HepG2 (cell line): ENCODE measurements around the gene IL17C. TPM values are rescaled to one million over a fixed set of nuclear protein-coding genes. Genes with fewer than 3 reads are reported as not detected.

Experiments
- ATF1 ChIP-seq: IDR thresholded peaks from 2 replicates; pipeline ENCODE4 v1.6.1; 2016; ENCODE audit warnings: mild to moderate bottlenecking, control low read depth
- CC2D1A ChIP-seq: sonication (generic); formaldehyde crosslinking; IDR thresholded peaks from 2 replicates; pipeline ENCODE4 v1.8.1; 2023; ENCODE audit warnings: mild to moderate bottlenecking, missing genetic modification reagents
- GFI1 ChIP-seq: sonication (generic); formaldehyde crosslinking; IDR thresholded peaks from 2 replicates; pipeline ENCODE4 v1.5.0; 2020; ENCODE audit warnings: missing genetic modification reagents, mild to moderate bottlenecking, borderline replicate concordance
- IKZF1 ChIP-seq: fragments of 450-650 bp; IDR thresholded peaks from 2 replicates; pipeline ENCODE4 v1.7.1; 2016
- JUNB ChIP-seq: sonication (generic); formaldehyde crosslinking; IDR thresholded peaks from 2 replicates; pipeline ENCODE4 v1.8.0; 2022; ENCODE audit warnings: missing genetic modification reagents, mild to moderate bottlenecking, borderline replicate concordance
- RXRB ChIP-seq: IDR thresholded peaks from 2 replicates; pipeline ENCODE4 v1.6.1; 2016; ENCODE audit warnings: borderline replicate concordance, missing genetic modification reagents, missing compliant biosample characterization
- SUZ12 ChIP-seq: fragments of 150-350 bp; IDR thresholded peaks from 2 replicates; pipeline ENCODE4 v1.6.1; 2014; ENCODE audit warnings: low read depth, low read length
- SYNCRIP ChIP-seq: fragments of 200-400 bp; formaldehyde crosslinking; IDR thresholded peaks from 2 replicates; pipeline ENCODE4 v1.6.1; 2018; ENCODE audit warnings: mild to moderate bottlenecking, low read depth, low read length; ENCODE audit not compliant: insufficient read depth
- TAF1 ChIP-seq: sonication (generic); formaldehyde crosslinking; IDR thresholded peaks from 2 replicates; pipeline ENCODE4 v1.4.0; 2020; ENCODE audit warnings: missing genetic modification reagents
- TFAP4 ChIP-seq: sonication (generic); IDR thresholded peaks from 2 replicates; pipeline ENCODE4 v1.6.1; 2016; ENCODE audit warnings: low read depth, borderline replicate concordance
- U2AF2 ChIP-seq: fragments of 200-400 bp; formaldehyde crosslinking; IDR thresholded peaks from 2 replicates; pipeline ENCODE4 v1.6.1; 2017; ENCODE audit warnings: low read depth, mild to moderate bottlenecking, low read length
- ZNF501 ChIP-seq: sonication (generic); formaldehyde crosslinking; IDR thresholded peaks from 2 replicates; pipeline ENCODE4 v1.5.1; 2020; ENCODE audit warnings: mild to moderate bottlenecking, moderate library complexity, missing genetic modification reagents
- ZNF720 ChIP-seq: sonication (generic); formaldehyde crosslinking; IDR thresholded peaks from 2 replicates; pipeline ENCODE4 v1.4.0; 2020; ENCODE audit warnings: missing genetic modification reagents
- ZNF781 ChIP-seq: sonication (generic); formaldehyde crosslinking; IDR thresholded peaks from 2 replicates; pipeline ENCODE4 v1.5.1; 2020; ENCODE audit warnings: borderline replicate concordance, mild to moderate bottlenecking, missing genetic modification reagents; ENCODE audit errors: not compliant biosample characterization
- ZSCAN12 ChIP-seq: sonication (generic); formaldehyde crosslinking; IDR thresholded peaks from 2 replicates; pipeline ENCODE4 v1.9.0; 2021; ENCODE audit warnings: mild to moderate bottlenecking, missing genetic modification reagents
- polyA plus RNA-seq, 8 experiments: library from polyadenylated mRNA; depleted of rRNA in 3 of 8; stranded (reverse) in 7 of 8; unstranded in 1 of 8; fragments of >200 nt; fragmentation: Illumina TruSeq in 4 of 8; extraction: Trizol in 4 of 8; gene quantifications; 2 replicates each; pipeline versions ENCODE4 v1.2.1 to v1.2.3, GENCODE V29; 2011 to 2016; ENCODE audit warnings: low read depth in 4 of 8, missing spikeins in 1 of 8, mixed read lengths in 1 of 8; ENCODE audit not compliant: insufficient read depth in 1 of 8
- total RNA-seq, 5 experiments: library from RNA; depleted of rRNA; stranded (reverse); fragments of >200 nt; fragmentation: Illumina TruSeq; extraction: Trizol; gene quantifications; 2 replicates each; pipeline ENCODE4 v1.2.3, GENCODE V29; 2016; ENCODE audit warnings: low read depth in 1 of 5
- TF ChIP-seq, protein P1 (sequence below): sonication (generic); formaldehyde crosslinking; IDR thresholded peaks from 2 replicates; pipeline ENCODE4 v1.9.0; 2021; ENCODE audit warnings: missing genetic modification reagents, borderline replicate concordance
- TF ChIP-seq, protein P2 (sequence below): sonication (generic); formaldehyde crosslinking; IDR thresholded peaks from 2 replicates; pipeline ENCODE4 v1.5.1; 2020; ENCODE audit warnings: mild to moderate bottlenecking, missing genetic modification reagents, moderate library complexity
- TF ChIP-seq, protein P3 (sequence below): sonication (generic); formaldehyde crosslinking; IDR thresholded peaks from 2 replicates; pipeline ENCODE4 v1.4.0; 2020; ENCODE audit warnings: mild to moderate bottlenecking, missing genetic modification reagents

Gene IL17C
- total and polyA plus RNA-seq, 2 of the 13 experiments (the other 11 are each of a cell fraction or from before 2014, with no cell fraction given), result not detected

DNA sequence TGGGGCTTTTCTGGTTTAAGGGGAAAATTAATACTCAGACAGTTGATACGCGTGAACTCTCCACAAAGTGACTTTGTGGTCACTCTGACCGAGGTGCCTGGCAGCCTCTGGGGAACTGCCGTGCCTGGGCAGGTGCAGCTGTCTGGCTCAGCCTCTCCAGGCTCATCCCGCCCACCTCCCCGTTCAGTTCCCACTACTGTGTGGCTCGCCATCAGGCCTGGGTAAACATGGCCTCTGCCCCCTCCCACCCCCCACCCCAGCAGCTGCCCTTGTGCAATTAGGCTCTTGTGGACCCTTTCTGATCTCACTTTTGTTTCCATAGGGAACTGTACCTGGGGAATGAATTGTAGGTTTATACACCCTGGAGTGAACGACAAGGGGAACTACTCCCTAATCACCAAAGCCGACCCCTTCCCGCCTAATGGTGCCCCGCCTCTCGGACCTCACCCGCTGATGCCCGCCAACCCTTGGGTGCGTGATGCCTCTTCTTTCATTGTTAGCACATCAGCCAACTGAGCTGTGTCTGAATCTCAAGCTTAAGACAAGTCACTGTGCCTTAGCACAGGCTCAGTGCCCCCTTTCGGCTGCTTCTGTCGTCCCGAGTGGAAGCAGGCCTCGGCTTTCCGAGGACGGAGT is 40.4 kb upstream of the IL17C start (continued):
- TF ChIP-seq, protein P1, sequence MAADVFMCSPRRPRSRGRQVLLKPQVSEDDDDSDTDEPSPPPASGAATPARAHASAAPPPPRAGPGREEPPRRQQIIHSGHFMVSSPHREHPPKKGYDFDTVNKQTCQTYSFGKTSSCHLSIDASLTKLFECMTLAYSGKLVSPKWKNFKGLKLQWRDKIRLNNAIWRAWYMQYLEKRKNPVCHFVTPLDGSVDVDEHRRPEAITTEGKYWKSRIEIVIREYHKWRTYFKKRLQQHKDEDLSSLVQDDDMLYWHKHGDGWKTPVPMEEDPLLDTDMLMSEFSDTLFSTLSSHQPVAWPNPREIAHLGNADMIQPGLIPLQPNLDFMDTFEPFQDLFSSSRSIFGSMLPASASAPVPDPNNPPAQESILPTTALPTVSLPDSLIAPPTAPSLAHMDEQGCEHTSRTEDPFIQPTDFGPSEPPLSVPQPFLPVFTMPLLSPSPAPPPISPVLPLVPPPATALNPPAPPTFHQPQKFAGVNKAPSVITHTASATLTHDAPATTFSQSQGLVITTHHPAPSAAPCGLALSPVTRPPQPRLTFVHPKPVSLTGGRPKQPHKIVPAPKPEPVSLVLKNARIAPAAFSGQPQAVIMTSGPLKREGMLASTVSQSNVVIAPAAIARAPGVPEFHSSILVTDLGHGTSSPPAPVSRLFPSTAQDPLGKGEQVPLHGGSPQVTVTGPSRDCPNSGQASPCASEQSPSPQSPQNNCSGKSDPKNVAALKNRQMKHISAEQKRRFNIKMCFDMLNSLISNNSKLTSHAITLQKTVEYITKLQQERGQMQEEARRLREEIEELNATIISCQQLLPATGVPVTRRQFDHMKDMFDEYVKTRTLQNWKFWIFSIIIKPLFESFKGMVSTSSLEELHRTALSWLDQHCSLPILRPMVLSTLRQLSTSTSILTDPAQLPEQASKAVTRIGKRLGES (CRISPR knock-in tag), result no peak
- TF ChIP-seq SYNCRIP (no peak), CC2D1A (CRISPR knock-in tag) (no peak), IKZF1 (no peak), U2AF2 (no peak), ZNF781 (CRISPR knock-in tag) (no peak), TAF1 (CRISPR knock-in tag) (no peak), ATF1 (CRISPR knock-in tag) (no peak), ZSCAN12 (CRISPR knock-in tag) (no peak), RXRB (CRISPR knock-in tag) (no peak), ZNF720 (no peak), ZNF501 (CRISPR knock-in tag) (no peak), SUZ12 (no peak), JUNB (no peak), TFAP4 (peak; percentile 89), GFI1 (CRISPR knock-in tag) (no peak)
- TF ChIP-seq, protein P2, sequence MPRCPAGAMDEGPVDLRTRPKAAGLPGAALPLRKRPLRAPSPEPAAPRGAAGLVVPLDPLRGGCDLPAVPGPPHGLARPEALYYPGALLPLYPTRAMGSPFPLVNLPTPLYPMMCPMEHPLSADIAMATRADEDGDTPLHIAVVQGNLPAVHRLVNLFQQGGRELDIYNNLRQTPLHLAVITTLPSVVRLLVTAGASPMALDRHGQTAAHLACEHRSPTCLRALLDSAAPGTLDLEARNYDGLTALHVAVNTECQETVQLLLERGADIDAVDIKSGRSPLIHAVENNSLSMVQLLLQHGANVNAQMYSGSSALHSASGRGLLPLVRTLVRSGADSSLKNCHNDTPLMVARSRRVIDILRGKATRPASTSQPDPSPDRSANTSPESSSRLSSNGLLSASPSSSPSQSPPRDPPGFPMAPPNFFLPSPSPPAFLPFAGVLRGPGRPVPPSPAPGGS, result no peak
- TF ChIP-seq, protein P3, sequence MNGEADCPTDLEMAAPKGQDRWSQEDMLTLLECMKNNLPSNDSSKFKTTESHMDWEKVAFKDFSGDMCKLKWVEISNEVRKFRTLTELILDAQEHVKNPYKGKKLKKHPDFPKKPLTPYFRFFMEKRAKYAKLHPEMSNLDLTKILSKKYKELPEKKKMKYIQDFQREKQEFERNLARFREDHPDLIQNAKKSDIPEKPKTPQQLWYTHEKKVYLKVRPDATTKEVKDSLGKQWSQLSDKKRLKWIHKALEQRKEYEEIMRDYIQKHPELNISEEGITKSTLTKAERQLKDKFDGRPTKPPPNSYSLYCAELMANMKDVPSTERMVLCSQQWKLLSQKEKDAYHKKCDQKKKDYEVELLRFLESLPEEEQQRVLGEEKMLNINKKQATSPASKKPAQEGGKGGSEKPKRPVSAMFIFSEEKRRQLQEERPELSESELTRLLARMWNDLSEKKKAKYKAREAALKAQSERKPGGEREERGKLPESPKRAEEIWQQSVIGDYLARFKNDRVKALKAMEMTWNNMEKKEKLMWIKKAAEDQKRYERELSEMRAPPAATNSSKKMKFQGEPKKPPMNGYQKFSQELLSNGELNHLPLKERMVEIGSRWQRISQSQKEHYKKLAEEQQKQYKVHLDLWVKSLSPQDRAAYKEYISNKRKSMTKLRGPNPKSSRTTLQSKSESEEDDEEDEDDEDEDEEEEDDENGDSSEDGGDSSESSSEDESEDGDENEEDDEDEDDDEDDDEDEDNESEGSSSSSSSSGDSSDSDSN (CRISPR knock-in tag), result peak; percentile 47; the same call in 1 of the 2 replicates
